SK-N-SH (cell line): ENCODE results near the gene ABCD1. TPM values are rescaled to one million over a fixed set of nuclear protein-coding genes. Genes with fewer than 3 reads are reported as not detected.

Experiments used
- CTCF ChIA-PET: fragments of 300-600, 350-600 bp; formaldehyde crosslinking; extraction: SDS; loops from one replicate; lab custom pipeline; 2021; lab: Yijun Ruan, JAX
- POLR2A ChIA-PET: fragments of 350-600 bp; sonication (Branson Sonifier 250); formaldehyde crosslinking; extraction: SDS; loops from one replicate; lab custom pipeline; 2020; ENCODE audit warnings: antibody characterized with exemption, inconsistent platforms; lab: Yijun Ruan, JAX
- DNase-seq: peaks from one replicate; pipeline ENCODE4 v3.0.0; 2012
- H2AFZ ChIP-seq: fragments of 200-600 bp; sonication (generic); 2 replicates; pipeline ENCODE4 v1.8.1; 2016; ENCODE audit warnings: antibody characterized with exemption, mild to moderate bottlenecking, low read depth
- H3F3A ChIP-seq: fragments of 200-600 bp; sonication (generic); replicated peaks from 2 replicates; pipeline ENCODE3; 2016; ENCODE audit warnings: antibody characterized with exemption, mild to moderate bottlenecking; ENCODE audit not compliant: insufficient read depth
- H3K27ac ChIP-seq, 2 experiments: fragments of 200-500 bp in 1 of 2; fragments of 200-600 bp in 1 of 2; sonication (Bioruptor generic) in 1 of 2; sonication (generic), shearing (Covaris generic) in 1 of 2; 2 replicates each; pipeline versions ENCODE4 v1.5.1 to v1.6.1; 2014 to 2016; ENCODE audit warnings: low read depth in 2 of 2, inconsistent platforms in 1 of 2, low read length in 1 of 2, mild to moderate bottlenecking in 1 of 2, mixed read lengths in 1 of 2
- H3K27me3 ChIP-seq: fragments of 200-600 bp; sonication (generic), shearing (Covaris generic); 2 replicates; pipeline ENCODE4 v1.6.1; 2016; ENCODE audit warnings: mixed run types; ENCODE audit not compliant: insufficient read depth
- H3K36me3 ChIP-seq, 2 experiments: fragments of 200-500 bp in 1 of 2; fragments of 200-600 bp in 1 of 2; sonication (Bioruptor generic) in 1 of 2; sonication (generic) in 1 of 2; replicated peaks in 1 of 2; 2 replicates each; pipeline versions ENCODE3 to v1.5.1; 2014 to 2016; ENCODE audit warnings: low read length in 1 of 2, mild to moderate bottlenecking in 1 of 2; ENCODE audit not compliant: insufficient read depth in 2 of 2, control insufficient read depth in 1 of 2
- H3K4me1 ChIP-seq, 2 experiments: fragments of 200-500 bp in 1 of 2; fragments of 200-600 bp in 1 of 2; sonication (Bioruptor generic) in 1 of 2; sonication (generic), shearing (Covaris generic) in 1 of 2; 2 replicates each; pipeline versions ENCODE4 v1.5.1 to v1.6.1; 2014 to 2016; ENCODE audit warnings: low read depth in 1 of 2, low read length in 1 of 2, mixed run types in 1 of 2; ENCODE audit not compliant: insufficient read depth in 2 of 2, control insufficient read depth in 1 of 2
- H3K4me2 ChIP-seq: fragments of 200-600 bp; sonication (generic), shearing (Covaris generic); 2 replicates; pipeline ENCODE4 v1.6.1; 2017; ENCODE audit warnings: mixed run types
- H3K4me3 ChIP-seq, 2 experiments: fragments of 200-500 bp in 1 of 2; fragments of 200-600 bp in 1 of 2; sonication (Bioruptor generic) in 1 of 2; sonication (generic), shearing (Covaris generic) in 1 of 2; 2 replicates each; pipeline versions ENCODE4 v1.5.1 to v1.8.1; 2014 to 2016; ENCODE audit warnings: low read depth in 2 of 2, inconsistent platforms in 1 of 2, low read length in 1 of 2, mild to moderate bottlenecking in 1 of 2, mixed read lengths in 1 of 2, moderate library complexity in 1 of 2
- H3K79me2 ChIP-seq: fragments of 200-600 bp; sonication (generic); 2 replicates; pipeline ENCODE4 v1.8.1; 2017; ENCODE audit warnings: mild to moderate bottlenecking; ENCODE audit not compliant: insufficient read depth
- H3K9ac ChIP-seq: fragments of 200-600 bp; sonication (generic); 2 replicates; pipeline ENCODE4 v1.6.1; 2017; ENCODE audit warnings: mixed run types
- H3K9me2 ChIP-seq: fragments of 200-600 bp; sonication (generic); 2 replicates; pipeline ENCODE4 v1.6.1; 2017; ENCODE audit warnings: mixed run types
- H3K9me3 ChIP-seq: fragments of 200-600 bp; sonication (generic); 2 replicates; pipeline ENCODE4 v1.6.1; 2017; ENCODE audit warnings: mixed run types, mild to moderate bottlenecking, moderate library complexity
- H4K20me1 ChIP-seq: fragments of 200-600 bp; sonication (generic); 2 replicates; pipeline ENCODE4 v1.6.1; 2017; ENCODE audit warnings: mild to moderate bottlenecking, mixed run types; ENCODE audit not compliant: insufficient read depth
- CHD2 ChIP-seq: fragments of 150-350 bp; IDR thresholded peaks from 2 replicates; pipeline ENCODE4 v1.6.1; 2018; ENCODE audit warnings: low read length; ENCODE audit not compliant: partially characterized antibody
- CTCF ChIP-seq: fragments of 200-600 bp; sonication (generic); IDR thresholded peaks from 2 replicates; pipeline ENCODE4 v1.6.1; 2017; ENCODE audit warnings: antibody characterized with exemption, mild to moderate bottlenecking, moderate library complexity
- EZH2phosphoT487 ChIP-seq: fragments of 200-600 bp; sonication (generic); IDR thresholded peaks from 2 replicates; pipeline ENCODE4 v1.6.1; 2017; ENCODE audit warnings: low read depth, mixed run types, mild to moderate bottlenecking, antibody characterized with exemption, moderate library complexity, borderline replicate concordance
- FOSL2 ChIP-seq: IDR thresholded peaks from 2 replicates; pipeline ENCODE4 v1.4.0; 2012; ENCODE audit warnings: low read depth, mild to moderate bottlenecking, moderate library complexity, borderline replicate concordance
- JUND ChIP-seq: IDR thresholded peaks from 2 replicates; pipeline ENCODE4 v1.4.0; 2012
- MAX ChIP-seq: IDR thresholded peaks from 2 replicates; pipeline ENCODE4 v1.4.0; 2012; ENCODE audit warnings: low read depth
- MEF2A ChIP-seq: IDR thresholded peaks from 2 replicates; pipeline ENCODE4 v1.4.0; 2012; ENCODE audit warnings: low read depth, borderline replicate concordance
- MXI1 ChIP-seq: IDR thresholded peaks from 2 replicates; pipeline ENCODE4 v1.6.1; 2012; ENCODE audit warnings: mild to moderate bottlenecking, low read depth, low read length, improper control_type of control experiment
- PBX3 ChIP-seq: IDR thresholded peaks from 2 replicates; pipeline ENCODE4; 2012
- RCOR1 ChIP-seq: fragments of 150-350 bp; IDR thresholded peaks from 2 replicates; pipeline ENCODE4 v1.6.1; 2017; ENCODE audit warnings: antibody characterized with exemption, low read length
- SMC3 ChIP-seq: IDR thresholded peaks from 2 replicates; pipeline ENCODE4 v1.6.1; 2012; ENCODE audit warnings: low read depth, low read length, improper control_type of control experiment
- TAF1 ChIP-seq: IDR thresholded peaks from 2 replicates; pipeline ENCODE4 v1.6.1; 2012; ENCODE audit warnings: low read depth, mild to moderate bottlenecking, low read length, moderate library complexity, borderline replicate concordance
- YY1 ChIP-seq: IDR thresholded peaks from 2 replicates; pipeline ENCODE4 v1.4.0; 2012; ENCODE audit warnings: low read depth, mild to moderate bottlenecking
- WGBS: methylation state at CpG from one replicate; pipeline ENCODE4 v1.1.6; 2017; ENCODE audit warnings: low lambda C conversion rate; 5-methylcytosine and 5-hydroxymethylcytosine counted together
- polyA plus RNA-seq, 3 experiments: library from polyadenylated mRNA; depleted of rRNA; stranded (reverse); fragments of >200 nt; gene quantifications; 2 replicates each; pipeline ENCODE4 v1.2.3, GENCODE V29; 2012

Gene ABCD1
- polyA plus RNA-seq, 1 of the 3 experiments (the other 2 are of a cell fraction) = 7.9 TPM

- ChIA-PET CTCF (interaction anchor here (1.0 to 2.4 kb wide), 6 partner anchors 10 to 172 kb away, joined by 3 to 10 read pairs (median 4); partner anchors contain the start of gene PLXNB3), POLR2A (interaction anchor here (0.6 to 1.1 kb wide), 2 partner anchors 80 to 169 kb away, joined by 3 read pairs; no protein-coding TSS in a partner anchor)
- Histone ChIP-seq H3K9me2 (no peaks in the 10 kb centered on the region), H3K27ac (no peak overlapping the region), H3K4me1 (peaks cover 0 to 9% of the 10 kb centered on the region in 2 experiments; a peak in 1 of 4 replicates), H3K4me3 (no peak overlapping the region), H3K79me2 (no peaks in the 10 kb centered on the region), H3K36me3 (no peaks in the 10 kb centered on the region), H3K27me3 (0 out of 2 replicates have a peak, but pooled peaks cover 7% of the 10 kb centered on the region), H3F3A (no peaks in the 10 kb centered on the region), H3K4me2 (no peak overlapping the region), H4K20me1 (no peaks in the 10 kb centered on the region)
- WGBS = 69% methylated on average over 11 of the region's 34 CpGs
- TF ChIP-seq CHD2 (no peak), CTCF (no peak), PBX3 (no peak), SMC3 (no peak), YY1 (no peak), FOSL2 (no peak), JUND (no peak), MAX (no peak), RCOR1 (no peak), MXI1 (no peak), TAF1 (no peak), MEF2A (no peak), EZH2phosphoT487 (no peak)
- TF ChIP-seq, all 33 proteins: peak for 0
- Histone ChIP-seq H3K9ac (no peak overlapping the region), H2AFZ (no peak overlapping the region), H3K9me3 (no peaks in the 10 kb centered on the region)
- peak; percentile 37 for DNase-seq
Measured at GRCh38 chrX:153777261-153778090, 52.8 kb downstream of the ABCD1 start.
